WTC11 (cell line): Measurements from ENCODE around the gene CSF2. TPM values are rescaled to one million over a fixed set of nuclear protein-coding genes. Genes with fewer than 3 reads are reported as not detected.

Source experiments
- ATAC-seq: fragments of 200-7000 bp; cut with Tn5 transposase; 2 replicates; pipeline ENCODE4 v1.10.0; 2021; ENCODE audit warnings: mild to moderate bottlenecking, moderate library complexity
- CTCF ChIA-PET: fragments of 300-600 bp; sonication (Branson Sonifier 250); formaldehyde crosslinking; loops from one replicate; lab custom pipeline; 2021; ENCODE audit warnings: antibody characterized with exemption; lab: Charles Lee
- POLR2A ChIA-PET: fragments of 350-600 bp; sonication (Branson Sonifier 250); formaldehyde crosslinking; loops from one replicate; lab custom pipeline; 2021; ENCODE audit warnings: antibody characterized with exemption; lab: Charles Lee
- DNase-seq: peaks from one replicate; pipeline ENCODE4 v3.0.0; 2021; ENCODE audit warnings: low spot score
- H3K27ac Mint-ChIP-seq: 2 replicates; pipeline ENCODE4 v1.8.0; 2021; ENCODE audit warnings: mixed read lengths
- H3K27me3 Mint-ChIP-seq: 2 replicates; pipeline ENCODE4 v1.8.0; 2021; ENCODE audit warnings: low read depth, mild to moderate bottlenecking, moderate library complexity, mixed read lengths
- H3K36me3 Mint-ChIP-seq: 2 replicates; pipeline ENCODE4 v1.8.0; 2021; ENCODE audit warnings: mixed read lengths
- H3K4me1 Mint-ChIP-seq: 2 replicates; pipeline ENCODE4 v1.8.0; 2022; ENCODE audit warnings: mixed read lengths
- H3K4me3 Mint-ChIP-seq: 2 replicates; pipeline ENCODE4 v1.8.0; 2021; ENCODE audit warnings: mild to moderate bottlenecking, moderate library complexity, mixed read lengths
- H3K9me3 Mint-ChIP-seq: 2 replicates; pipeline ENCODE4 v1.8.0; 2021; ENCODE audit warnings: mixed read lengths
- CBFB ChIP-seq: sonication (generic); formaldehyde crosslinking; IDR thresholded peaks from 2 replicates; pipeline ENCODE4 v1.8.1; 2022; ENCODE audit warnings: mild to moderate bottlenecking, low read depth, missing genetic modification reagents
- KAT7 ChIP-seq: sonication (generic); formaldehyde crosslinking; IDR thresholded peaks from 2 replicates; pipeline ENCODE4 v1.8.1; 2023; ENCODE audit warnings: missing genetic modification reagents, mild to moderate bottlenecking, borderline replicate concordance
- NFATC4 ChIP-seq: fragments of 250-450 bp; sonication (Bioruptor Pico); IDR thresholded peaks from 2 replicates; pipeline ENCODE4 v1.9.0; 2021; ENCODE audit warnings: mild to moderate bottlenecking
- TEAD4 ChIP-seq: sonication (generic); formaldehyde crosslinking; IDR thresholded peaks from 2 replicates; pipeline ENCODE4 v1.8.0; 2022; ENCODE audit warnings: mild to moderate bottlenecking, missing genetic modification reagents
- TP53 ChIP-seq: sonication (generic); formaldehyde crosslinking; IDR thresholded peaks from 2 replicates; pipeline ENCODE4 v1.8.1; 2023; ENCODE audit warnings: mild to moderate bottlenecking, missing genetic modification reagents
- ZNF263 ChIP-seq: sonication (generic); formaldehyde crosslinking; IDR thresholded peaks from 2 replicates; pipeline ENCODE4 v1.8.1; 2022; ENCODE audit warnings: low read depth, mild to moderate bottlenecking, moderate library complexity, missing genetic modification reagents
- ZNF671 ChIP-seq: fragments of 250-450 bp; sonication (Bioruptor Pico); IDR thresholded peaks from 2 replicates; pipeline ENCODE4 v1.8.0; 2021; ENCODE audit warnings: mild to moderate bottlenecking
- total RNA-seq: library from RNA; stranded (reverse); gene quantifications from 3 replicates; pipeline ENCODE4 v1.2.3, GENCODE V29; 2021
- TF ChIP-seq, protein P1 (sequence below): fragments of 250-450 bp; sonication (Bioruptor Pico); IDR thresholded peaks from 2 replicates; pipeline ENCODE4 v1.9.0; 2021; ENCODE audit warnings: mild to moderate bottlenecking, borderline replicate concordance
- TF ChIP-seq, protein P2 (sequence below): fragments of 200-600 bp; IDR thresholded peaks from 2 replicates; pipeline ENCODE4 v1.8.0; 2022; ENCODE audit warnings: antibody characterized with exemption
- TF ChIP-seq, protein P3 (sequence below): sonication (generic); formaldehyde crosslinking; IDR thresholded peaks from 2 replicates; pipeline ENCODE4 v1.8.0; 2023; ENCODE audit warnings: mild to moderate bottlenecking, missing genetic modification reagents
- TF ChIP-seq, protein P4 (sequence below): sonication (generic); formaldehyde crosslinking; IDR thresholded peaks from 2 replicates; pipeline ENCODE4 v1.8.1; 2023; ENCODE audit warnings: mild to moderate bottlenecking, missing genetic modification reagents, moderate library complexity
- TF ChIP-seq, protein P5 (sequence below): sonication (generic); formaldehyde crosslinking; IDR thresholded peaks from 2 replicates; pipeline ENCODE4 v1.8.0; 2022; ENCODE audit warnings: mild to moderate bottlenecking, missing genetic modification reagents
- TF ChIP-seq, protein P6 (sequence below): sonication (generic); formaldehyde crosslinking; IDR thresholded peaks from 2 replicates; pipeline ENCODE4 v1.8.0; 2022; ENCODE audit warnings: missing genetic modification reagents
- TF ChIP-seq, protein P7 (sequence below): sonication (generic); formaldehyde crosslinking; conservative IDR thresholded peaks from 2 replicates; pipeline ENCODE4 v1.8.1; 2023; ENCODE audit warnings: mild to moderate bottlenecking, low read depth, missing genetic modification reagents, moderate library complexity
- TF ChIP-seq, protein P8 (sequence below): fragments of 250-450 bp; sonication (Bioruptor Pico); IDR thresholded peaks from 2 replicates; pipeline ENCODE4 v1.9.0; 2021; ENCODE audit warnings: mild to moderate bottlenecking

Gene CSF2
- total RNA-seq, 1 experiment from 2014 or later: not detected

DNA sequence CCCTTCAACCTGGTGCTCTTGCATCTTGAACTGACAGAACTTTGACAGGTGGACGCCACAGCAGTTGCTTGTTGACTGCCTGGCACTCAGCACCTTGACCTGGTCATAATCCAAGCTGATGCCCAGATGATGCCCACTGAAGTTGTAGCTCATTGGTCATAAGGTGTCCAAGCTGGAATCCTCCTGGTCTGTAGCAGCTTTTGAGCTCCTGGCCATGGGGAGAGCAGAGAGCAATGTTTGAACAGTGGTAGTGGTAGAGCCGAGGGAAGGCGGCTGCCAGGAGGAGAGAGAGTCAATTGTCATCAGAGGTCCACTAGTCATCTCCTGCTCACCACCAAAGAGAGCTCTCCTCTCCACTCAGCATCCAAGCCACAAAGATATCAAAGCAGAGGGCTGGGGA is 23.3 kb downstream of the CSF2 start:
- Mint-ChIP-seq H3K36me3 (no peaks in the 10 kb centered on the region), H3K4me3 (no peak overlapping the region), H3K4me1 (no peaks in the 10 kb centered on the region), H3K9me3 (no peaks in the 10 kb centered on the region), H3K27ac (no peak overlapping the region), H3K27me3 (no peaks in the 10 kb centered on the region; the same call in 1 of the 2 replicates)
- CTCF ChIA-PET: no interaction called here
- TF ChIP-seq TEAD4 (CRISPR knock-in tag): no peak
- TF ChIP-seq, protein P1, sequence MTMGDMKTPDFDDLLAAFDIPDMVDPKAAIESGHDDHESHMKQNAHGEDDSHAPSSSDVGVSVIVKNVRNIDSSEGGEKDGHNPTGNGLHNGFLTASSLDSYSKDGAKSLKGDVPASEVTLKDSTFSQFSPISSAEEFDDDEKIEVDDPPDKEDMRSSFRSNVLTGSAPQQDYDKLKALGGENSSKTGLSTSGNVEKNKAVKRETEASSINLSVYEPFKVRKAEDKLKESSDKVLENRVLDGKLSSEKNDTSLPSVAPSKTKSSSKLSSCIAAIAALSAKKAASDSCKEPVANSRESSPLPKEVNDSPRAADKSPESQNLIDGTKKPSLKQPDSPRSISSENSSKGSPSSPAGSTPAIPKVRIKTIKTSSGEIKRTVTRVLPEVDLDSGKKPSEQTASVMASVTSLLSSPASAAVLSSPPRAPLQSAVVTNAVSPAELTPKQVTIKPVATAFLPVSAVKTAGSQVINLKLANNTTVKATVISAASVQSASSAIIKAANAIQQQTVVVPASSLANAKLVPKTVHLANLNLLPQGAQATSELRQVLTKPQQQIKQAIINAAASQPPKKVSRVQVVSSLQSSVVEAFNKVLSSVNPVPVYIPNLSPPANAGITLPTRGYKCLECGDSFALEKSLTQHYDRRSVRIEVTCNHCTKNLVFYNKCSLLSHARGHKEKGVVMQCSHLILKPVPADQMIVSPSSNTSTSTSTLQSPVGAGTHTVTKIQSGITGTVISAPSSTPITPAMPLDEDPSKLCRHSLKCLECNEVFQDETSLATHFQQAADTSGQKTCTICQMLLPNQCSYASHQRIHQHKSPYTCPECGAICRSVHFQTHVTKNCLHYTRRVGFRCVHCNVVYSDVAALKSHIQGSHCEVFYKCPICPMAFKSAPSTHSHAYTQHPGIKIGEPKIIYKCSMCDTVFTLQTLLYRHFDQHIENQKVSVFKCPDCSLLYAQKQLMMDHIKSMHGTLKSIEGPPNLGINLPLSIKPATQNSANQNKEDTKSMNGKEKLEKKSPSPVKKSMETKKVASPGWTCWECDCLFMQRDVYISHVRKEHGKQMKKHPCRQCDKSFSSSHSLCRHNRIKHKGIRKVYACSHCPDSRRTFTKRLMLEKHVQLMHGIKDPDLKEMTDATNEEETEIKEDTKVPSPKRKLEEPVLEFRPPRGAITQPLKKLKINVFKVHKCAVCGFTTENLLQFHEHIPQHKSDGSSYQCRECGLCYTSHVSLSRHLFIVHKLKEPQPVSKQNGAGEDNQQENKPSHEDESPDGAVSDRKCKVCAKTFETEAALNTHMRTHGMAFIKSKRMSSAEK (CRISPR knock-in tag): no peak
- no peak for TF ChIP-seq NFATC4 (CRISPR knock-in tag)
- TF ChIP-seq ZNF263: no peak
- TF ChIP-seq, protein P2, sequence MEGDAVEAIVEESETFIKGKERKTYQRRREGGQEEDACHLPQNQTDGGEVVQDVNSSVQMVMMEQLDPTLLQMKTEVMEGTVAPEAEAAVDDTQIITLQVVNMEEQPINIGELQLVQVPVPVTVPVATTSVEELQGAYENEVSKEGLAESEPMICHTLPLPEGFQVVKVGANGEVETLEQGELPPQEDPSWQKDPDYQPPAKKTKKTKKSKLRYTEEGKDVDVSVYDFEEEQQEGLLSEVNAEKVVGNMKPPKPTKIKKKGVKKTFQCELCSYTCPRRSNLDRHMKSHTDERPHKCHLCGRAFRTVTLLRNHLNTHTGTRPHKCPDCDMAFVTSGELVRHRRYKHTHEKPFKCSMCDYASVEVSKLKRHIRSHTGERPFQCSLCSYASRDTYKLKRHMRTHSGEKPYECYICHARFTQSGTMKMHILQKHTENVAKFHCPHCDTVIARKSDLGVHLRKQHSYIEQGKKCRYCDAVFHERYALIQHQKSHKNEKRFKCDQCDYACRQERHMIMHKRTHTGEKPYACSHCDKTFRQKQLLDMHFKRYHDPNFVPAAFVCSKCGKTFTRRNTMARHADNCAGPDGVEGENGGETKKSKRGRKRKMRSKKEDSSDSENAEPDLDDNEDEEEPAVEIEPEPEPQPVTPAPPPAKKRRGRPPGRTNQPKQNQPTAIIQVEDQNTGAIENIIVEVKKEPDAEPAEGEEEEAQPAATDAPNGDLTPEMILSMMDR: no peak
- TF ChIP-seq, protein P3, sequence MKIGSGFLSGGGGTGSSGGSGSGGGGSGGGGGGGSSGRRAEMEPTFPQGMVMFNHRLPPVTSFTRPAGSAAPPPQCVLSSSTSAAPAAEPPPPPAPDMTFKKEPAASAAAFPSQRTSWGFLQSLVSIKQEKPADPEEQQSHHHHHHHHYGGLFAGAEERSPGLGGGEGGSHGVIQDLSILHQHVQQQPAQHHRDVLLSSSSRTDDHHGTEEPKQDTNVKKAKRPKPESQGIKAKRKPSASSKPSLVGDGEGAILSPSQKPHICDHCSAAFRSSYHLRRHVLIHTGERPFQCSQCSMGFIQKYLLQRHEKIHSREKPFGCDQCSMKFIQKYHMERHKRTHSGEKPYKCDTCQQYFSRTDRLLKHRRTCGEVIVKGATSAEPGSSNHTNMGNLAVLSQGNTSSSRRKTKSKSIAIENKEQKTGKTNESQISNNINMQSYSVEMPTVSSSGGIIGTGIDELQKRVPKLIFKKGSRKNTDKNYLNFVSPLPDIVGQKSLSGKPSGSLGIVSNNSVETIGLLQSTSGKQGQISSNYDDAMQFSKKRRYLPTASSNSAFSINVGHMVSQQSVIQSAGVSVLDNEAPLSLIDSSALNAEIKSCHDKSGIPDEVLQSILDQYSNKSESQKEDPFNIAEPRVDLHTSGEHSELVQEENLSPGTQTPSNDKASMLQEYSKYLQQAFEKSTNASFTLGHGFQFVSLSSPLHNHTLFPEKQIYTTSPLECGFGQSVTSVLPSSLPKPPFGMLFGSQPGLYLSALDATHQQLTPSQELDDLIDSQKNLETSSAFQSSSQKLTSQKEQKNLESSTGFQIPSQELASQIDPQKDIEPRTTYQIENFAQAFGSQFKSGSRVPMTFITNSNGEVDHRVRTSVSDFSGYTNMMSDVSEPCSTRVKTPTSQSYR (CRISPR knock-in tag): no peak
- no peak for TF ChIP-seq ZNF671 (CRISPR knock-in tag)
- TF ChIP-seq TP53: no peak
- TF ChIP-seq, protein P4, sequence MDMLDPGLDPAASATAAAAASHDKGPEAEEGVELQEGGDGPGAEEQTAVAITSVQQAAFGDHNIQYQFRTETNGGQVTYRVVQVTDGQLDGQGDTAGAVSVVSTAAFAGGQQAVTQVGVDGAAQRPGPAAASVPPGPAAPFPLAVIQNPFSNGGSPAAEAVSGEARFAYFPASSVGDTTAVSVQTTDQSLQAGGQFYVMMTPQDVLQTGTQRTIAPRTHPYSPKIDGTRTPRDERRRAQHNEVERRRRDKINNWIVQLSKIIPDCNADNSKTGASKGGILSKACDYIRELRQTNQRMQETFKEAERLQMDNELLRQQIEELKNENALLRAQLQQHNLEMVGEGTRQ (CRISPR knock-in tag): no peak
- TF ChIP-seq CBFB (CRISPR knock-in tag): no peak
- TF ChIP-seq, protein P5, sequence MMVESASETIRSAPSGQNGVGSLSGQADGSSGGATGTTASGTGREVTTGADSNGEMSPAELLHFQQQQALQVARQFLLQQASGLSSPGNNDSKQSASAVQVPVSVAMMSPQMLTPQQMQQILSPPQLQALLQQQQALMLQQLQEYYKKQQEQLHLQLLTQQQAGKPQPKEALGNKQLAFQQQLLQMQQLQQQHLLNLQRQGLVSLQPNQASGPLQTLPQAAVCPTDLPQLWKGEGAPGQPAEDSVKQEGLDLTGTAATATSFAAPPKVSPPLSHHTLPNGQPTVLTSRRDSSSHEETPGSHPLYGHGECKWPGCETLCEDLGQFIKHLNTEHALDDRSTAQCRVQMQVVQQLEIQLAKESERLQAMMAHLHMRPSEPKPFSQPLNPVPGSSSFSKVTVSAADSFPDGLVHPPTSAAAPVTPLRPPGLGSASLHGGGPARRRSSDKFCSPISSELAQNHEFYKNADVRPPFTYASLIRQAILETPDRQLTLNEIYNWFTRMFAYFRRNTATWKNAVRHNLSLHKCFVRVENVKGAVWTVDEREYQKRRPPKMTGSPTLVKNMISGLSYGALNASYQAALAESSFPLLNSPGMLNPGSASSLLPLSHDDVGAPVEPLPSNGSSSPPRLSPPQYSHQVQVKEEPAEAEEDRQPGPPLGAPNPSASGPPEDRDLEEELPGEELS (CRISPR knock-in tag): no peak
- no peak for TF ChIP-seq KAT7 (CRISPR knock-in tag)
- TF ChIP-seq, protein P6, sequence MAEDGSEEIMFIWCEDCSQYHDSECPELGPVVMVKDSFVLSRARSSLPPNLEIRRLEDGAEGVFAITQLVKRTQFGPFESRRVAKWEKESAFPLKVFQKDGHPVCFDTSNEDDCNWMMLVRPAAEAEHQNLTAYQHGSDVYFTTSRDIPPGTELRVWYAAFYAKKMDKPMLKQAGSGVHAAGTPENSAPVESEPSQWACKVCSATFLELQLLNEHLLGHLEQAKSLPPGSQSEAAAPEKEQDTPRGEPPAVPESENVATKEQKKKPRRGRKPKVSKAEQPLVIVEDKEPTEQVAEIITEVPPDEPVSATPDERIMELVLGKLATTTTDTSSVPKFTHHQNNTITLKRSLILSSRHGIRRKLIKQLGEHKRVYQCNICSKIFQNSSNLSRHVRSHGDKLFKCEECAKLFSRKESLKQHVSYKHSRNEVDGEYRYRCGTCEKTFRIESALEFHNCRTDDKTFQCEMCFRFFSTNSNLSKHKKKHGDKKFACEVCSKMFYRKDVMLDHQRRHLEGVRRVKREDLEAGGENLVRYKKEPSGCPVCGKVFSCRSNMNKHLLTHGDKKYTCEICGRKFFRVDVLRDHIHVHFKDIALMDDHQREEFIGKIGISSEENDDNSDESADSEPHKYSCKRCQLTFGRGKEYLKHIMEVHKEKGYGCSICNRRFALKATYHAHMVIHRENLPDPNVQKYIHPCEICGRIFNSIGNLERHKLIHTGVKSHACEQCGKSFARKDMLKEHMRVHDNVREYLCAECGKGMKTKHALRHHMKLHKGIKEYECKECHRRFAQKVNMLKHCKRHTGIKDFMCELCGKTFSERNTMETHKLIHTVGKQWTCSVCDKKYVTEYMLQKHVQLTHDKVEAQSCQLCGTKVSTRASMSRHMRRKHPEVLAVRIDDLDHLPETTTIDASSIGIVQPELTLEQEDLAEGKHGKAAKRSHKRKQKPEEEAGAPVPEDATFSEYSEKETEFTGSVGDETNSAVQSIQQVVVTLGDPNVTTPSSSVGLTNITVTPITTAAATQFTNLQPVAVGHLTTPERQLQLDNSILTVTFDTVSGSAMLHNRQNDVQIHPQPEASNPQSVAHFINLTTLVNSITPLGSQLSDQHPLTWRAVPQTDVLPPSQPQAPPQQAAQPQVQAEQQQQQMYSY (CRISPR knock-in tag): no peak
- TF ChIP-seq, protein P7, sequence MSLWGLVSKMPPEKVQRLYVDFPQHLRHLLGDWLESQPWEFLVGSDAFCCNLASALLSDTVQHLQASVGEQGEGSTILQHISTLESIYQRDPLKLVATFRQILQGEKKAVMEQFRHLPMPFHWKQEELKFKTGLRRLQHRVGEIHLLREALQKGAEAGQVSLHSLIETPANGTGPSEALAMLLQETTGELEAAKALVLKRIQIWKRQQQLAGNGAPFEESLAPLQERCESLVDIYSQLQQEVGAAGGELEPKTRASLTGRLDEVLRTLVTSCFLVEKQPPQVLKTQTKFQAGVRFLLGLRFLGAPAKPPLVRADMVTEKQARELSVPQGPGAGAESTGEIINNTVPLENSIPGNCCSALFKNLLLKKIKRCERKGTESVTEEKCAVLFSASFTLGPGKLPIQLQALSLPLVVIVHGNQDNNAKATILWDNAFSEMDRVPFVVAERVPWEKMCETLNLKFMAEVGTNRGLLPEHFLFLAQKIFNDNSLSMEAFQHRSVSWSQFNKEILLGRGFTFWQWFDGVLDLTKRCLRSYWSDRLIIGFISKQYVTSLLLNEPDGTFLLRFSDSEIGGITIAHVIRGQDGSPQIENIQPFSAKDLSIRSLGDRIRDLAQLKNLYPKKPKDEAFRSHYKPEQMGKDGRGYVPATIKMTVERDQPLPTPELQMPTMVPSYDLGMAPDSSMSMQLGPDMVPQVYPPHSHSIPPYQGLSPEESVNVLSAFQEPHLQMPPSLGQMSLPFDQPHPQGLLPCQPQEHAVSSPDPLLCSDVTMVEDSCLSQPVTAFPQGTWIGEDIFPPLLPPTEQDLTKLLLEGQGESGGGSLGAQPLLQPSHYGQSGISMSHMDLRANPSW (CRISPR knock-in tag): no peak
- TF ChIP-seq, protein P8, sequence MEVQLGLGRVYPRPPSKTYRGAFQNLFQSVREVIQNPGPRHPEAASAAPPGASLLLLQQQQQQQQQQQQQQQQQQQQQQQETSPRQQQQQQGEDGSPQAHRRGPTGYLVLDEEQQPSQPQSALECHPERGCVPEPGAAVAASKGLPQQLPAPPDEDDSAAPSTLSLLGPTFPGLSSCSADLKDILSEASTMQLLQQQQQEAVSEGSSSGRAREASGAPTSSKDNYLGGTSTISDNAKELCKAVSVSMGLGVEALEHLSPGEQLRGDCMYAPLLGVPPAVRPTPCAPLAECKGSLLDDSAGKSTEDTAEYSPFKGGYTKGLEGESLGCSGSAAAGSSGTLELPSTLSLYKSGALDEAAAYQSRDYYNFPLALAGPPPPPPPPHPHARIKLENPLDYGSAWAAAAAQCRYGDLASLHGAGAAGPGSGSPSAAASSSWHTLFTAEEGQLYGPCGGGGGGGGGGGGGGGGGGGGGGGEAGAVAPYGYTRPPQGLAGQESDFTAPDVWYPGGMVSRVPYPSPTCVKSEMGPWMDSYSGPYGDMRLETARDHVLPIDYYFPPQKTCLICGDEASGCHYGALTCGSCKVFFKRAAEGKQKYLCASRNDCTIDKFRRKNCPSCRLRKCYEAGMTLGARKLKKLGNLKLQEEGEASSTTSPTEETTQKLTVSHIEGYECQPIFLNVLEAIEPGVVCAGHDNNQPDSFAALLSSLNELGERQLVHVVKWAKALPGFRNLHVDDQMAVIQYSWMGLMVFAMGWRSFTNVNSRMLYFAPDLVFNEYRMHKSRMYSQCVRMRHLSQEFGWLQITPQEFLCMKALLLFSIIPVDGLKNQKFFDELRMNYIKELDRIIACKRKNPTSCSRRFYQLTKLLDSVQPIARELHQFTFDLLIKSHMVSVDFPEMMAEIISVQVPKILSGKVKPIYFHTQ (CRISPR knock-in tag): no peak
- no peak for DNase-seq
- ATAC-seq: no peak
- POLR2A ChIA-PET: no interaction called here
